Left cardiac atrium (tissue), 4 donors: ENCODE data around the gene FAM50B. TPM values are rescaled to one million over a fixed set of nuclear protein-coding genes. Genes with fewer than 3 reads are reported as not detected.

Experiments used
- ATAC-seq, 2 donors: fragments of 200-7000 bp; cut with Tn5 transposase; one replicate each; pipeline ENCODE4 v1.9.1; 2020; ENCODE audit warnings: mild to moderate bottlenecking in 2 of 2, moderate library complexity in 2 of 2
- DNase-seq: peaks from one replicate; pipeline ENCODE4 v3.0.0-alpha.2; 2020
- intact Hi-C, 2 donors: fragments of 100-400 bp; cut with DNase I; formaldehyde crosslinking; loops; one replicate each; pipeline versions ENCODE4 v1.14.1 to v1.15.1; 2022 to 2023
- total RNA-seq, 2 donors: library from RNA; stranded (reverse); fragmentation: NEBNext Ultra II Directional; extraction: Animal tissue kit (Norgen Biotek cat#: 25700); gene quantifications; one replicate each; pipeline ENCODE4 v1.2.1, GENCODE V29; 2021
- donor health status: DM: no; HTN: yes; CAD: no.
- donor health status: DM: no; HTN: yes; CAD: no; lungs with severe emphysema.
- donor health status: DM: yes; HTN: yes; CAD: no.
- donor health status: Dilated cardiomyopathy.

Gene FAM50B
- total RNA-seq, 2 donors from 2014 or later, result 13.4 to 18.8 TPM

DNA sequence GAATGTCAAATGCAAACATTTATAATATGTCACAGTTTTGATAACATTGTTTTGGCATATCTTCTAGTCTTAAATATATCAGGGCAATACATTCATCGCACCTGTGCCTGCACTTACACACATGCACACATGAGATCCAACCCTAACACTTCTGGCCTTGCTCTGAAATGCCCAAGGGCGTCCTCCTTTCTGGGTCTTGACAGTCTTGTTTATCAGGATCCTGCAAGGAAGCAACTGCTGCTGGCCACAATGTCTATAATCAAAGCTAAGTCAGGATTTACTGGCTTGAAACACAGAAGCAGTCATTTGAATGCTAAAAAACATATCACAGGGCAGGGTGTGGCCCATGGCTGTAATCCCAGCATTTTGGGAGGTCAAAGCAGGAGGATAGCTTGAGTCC, 32.9 kb upstream of the FAM50B start:
- no peak for ATAC-seq
- intact Hi-C loops, result no loop called here
- no peak for DNase-seq

DNA sequence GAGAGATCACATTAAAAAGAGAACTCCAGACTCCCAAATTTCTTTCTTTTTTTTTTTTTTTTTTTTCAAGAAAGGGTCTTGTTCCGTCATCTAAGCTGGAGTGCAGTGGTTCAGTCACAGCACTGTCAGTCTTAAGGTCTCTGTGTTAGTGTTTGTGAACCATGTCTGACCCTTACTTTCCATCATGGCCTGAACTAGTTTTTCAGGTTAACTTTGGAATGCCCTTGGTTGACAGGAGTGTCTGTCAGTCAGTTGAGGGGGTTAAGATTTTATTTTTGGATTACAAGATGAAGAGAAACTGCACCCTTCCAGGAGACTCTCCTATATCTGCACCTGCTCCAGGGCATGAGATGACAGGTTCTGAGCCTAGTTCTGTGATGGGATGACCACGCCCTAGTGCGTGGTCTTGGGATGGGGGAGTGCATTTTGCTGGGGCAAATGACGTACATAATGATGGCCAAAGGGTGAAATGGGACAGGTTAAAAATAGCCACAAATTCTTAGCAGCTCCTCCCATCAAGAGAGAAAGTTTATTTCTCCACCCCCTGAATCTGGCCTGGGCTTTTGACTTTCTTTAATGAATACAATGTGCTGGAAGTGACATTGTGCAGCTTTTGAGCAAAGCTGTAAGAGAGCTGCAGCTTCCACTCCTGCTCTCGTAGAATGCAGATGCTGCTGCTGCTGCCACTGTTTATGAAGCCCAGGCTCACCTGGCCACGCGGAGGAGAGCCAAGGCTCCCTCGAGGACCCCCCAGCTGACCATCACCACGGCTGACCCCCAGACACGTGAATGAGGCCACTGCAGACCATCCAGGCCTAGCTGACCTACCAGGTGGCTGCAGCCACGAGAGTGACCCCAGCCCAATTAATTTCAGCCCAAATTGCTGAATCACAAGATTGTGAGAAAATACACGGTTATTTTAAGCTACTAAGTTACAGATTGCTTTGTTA, 29.7 kb upstream of the FAM50B start:
- DNase-seq (no peak), ATAC-seq (no peak)
- intact Hi-C loops, result loop anchor here in 1 of 2 donors (10.0 kb wide), 1 partner anchor 65 kb away; the partner anchor contains the start of gene PXDC1

DNA sequence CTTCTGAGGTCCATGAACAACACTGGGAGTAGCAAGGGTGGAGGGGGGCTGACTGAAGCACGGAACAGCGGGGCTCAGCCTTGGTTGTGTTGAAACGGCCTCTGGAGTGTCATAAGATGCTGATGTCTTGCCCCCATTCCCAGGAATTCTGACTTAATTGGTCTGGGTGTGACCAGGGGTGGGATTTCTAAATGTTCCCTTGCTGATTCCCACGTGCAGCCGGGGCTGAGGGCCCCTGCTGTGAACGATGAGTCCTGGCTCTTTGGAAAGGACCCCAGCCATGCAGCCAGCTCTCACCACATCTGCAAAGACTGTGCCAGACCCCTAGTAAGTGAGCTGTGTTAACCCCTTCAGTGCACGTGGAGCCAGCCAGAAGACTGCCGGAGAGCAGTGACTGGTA, 28.6 kb upstream of the FAM50B start:
- ATAC-seq, result no peak
- intact Hi-C loops, result loop anchor here in 1 of 2 donors (10.0 kb wide), 1 partner anchor 66 kb away; the partner anchor contains the start of gene PXDC1
- DNase-seq, result no peak

DNA sequence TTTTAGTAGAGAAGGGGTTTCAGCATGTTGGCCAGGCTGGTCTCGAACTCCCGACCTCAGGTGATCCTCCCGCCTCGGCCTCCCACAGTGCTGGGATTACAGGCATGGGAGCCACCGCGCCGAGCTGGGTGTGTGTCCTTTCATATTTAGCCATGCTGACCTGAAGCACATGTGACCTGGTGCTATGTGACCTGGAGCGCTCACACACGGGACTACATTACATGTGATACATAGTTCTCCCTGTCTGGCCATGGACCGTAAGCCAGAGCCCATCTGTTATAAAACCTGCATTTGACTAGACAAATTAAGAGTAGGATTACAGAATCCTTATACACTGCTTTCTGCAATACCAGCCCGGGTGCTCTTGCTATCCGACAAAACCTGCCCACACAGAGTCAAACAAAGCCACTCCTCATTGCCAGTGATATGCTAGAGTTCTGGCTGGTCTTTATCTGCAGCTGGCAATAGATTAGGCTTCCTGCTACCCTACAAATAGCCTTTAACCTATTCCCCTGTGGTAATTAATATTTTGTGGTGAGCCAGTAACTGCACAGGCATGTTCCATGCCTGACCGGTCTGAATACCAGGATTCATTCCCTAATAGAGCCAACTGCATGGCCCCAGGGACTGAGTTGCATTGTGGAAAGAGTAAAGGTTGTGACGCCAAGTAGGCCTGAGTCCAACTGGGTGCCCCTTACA, 26.3 kb upstream of the FAM50B start:
- peak in 1 of 2 donors; percentile 29 for ATAC-seq
- intact Hi-C loops, result loop anchor here in 1 of 2 donors (10.0 kb wide), 1 partner anchor 68 kb away; the partner anchor contains the start of gene PXDC1
- DNase-seq, result no peak

DNA sequence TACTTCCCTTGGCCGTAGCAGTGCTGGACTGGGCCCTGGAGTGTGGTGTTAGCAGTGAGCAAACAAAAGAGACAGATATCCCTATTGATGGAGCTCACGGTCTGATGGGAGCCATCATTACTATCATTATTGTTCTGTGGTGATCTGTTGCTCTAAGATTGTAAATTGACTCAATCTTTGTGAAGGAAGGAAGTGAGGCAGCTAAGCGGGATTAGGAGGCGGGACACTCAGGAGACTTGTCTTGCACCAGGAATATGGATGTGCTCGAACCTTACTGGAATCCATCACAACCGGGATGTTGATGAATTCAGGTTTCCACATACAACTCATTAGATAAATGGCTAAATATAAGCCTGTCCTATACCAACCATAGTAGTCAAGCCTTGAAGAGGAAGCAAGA, 25.5 kb upstream of the FAM50B start:
- intact Hi-C loops, result loop anchor here in 1 of 2 donors (10.0 kb wide), 1 partner anchor 69 kb away; the partner anchor contains the start of gene PXDC1
- DNase-seq, result no peak
- no peak for ATAC-seq

DNA sequence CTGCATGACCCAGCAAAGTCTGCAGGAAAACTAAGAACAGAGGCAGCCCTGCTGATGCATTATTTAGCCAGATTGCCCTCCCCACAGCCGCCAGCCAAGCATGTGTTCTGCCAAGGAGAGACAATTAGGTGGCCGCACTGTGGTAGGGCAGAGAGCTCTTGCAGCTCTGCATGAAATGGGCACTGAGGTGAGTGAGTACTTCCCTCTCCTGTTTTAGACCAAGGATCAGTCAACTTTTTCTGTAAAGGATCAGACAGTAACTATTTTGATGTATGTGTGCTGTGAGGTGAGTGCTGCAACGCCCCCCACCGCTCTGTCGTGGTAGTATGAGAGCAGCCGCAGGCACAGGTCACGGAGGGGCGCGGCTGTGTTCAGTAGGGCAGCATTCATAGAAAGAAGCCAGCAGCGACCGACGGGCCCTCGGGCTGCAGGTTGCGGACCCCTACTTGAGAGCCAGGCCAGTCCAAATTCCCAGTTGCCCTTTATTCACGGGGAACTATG, 23.8 kb upstream of the FAM50B start:
- DNase-seq, result peak; percentile 70
- peak; percentile 27 to 56 for ATAC-seq
- intact Hi-C loops, result loop anchor here (5.0 to 10.0 kb wide), 2 partner anchors 71 to 73 kb away; partner anchors contain the start of gene PXDC1 (in 2 of the 2)

DNA sequence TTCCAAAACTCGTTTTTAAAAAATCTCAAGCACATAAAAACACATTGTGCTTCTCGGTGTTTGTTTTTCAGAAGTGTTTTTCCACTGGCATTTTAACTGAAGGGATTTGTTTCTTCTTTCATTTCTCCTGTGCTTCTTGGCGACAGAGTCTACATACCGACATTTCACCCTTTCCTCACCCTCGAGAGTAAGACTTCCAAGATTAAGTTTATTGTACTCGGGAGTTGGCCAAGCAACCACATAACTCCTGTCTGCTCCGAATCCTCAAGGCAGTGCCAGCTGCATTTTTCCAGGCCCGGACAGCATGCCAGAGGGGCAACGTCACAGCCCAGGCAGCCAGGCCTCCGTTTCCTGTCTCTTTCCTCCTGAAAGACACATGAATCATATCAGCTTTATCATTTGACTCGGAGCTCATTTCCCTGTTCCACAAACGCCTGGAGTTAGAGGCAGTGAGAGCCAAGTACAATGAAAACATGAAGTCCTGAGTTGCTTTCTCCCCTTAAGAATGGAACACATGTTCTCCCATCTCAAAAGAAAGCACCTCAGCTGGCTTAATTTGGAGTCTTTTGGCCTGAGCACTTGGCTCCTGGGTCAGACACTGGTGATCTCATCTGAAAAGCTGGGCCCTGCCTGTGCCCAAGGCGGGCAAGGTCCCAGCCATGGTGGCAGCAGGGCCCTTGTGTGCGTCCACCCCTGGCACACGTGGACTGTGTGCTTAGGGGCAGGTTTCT, 23.2 kb upstream of the FAM50B start:
- DNase-seq, result peak; percentile 93
- peak; percentile 90 to 98 for ATAC-seq
- intact Hi-C loops, result loop anchor here (5.0 to 10.0 kb wide), 2 partner anchors 71 to 74 kb away; partner anchors contain the start of gene PXDC1 (in 2 of the 2)

DNA sequence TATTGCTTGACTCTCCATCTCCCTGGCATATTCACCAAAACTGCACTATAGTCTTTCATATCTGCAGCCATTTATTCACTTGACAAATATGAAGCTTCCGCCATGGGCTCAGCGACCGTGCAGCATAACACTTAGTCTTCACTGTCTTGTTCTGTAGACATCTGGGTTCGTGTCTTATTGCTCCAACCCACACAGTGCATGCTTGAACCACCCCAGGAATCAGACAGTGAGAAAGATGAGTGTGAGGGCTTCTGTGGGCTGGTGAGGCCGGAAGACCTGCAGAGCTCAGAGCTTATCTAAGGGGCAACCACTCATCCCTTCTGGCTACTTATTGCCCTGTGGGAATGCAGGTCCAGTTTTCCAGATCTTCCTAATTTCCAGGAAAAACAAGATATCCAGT, 19.9 kb upstream of the FAM50B start:
- ATAC-seq, result no peak
- no peak for DNase-seq
- intact Hi-C loops, result loop anchor here (5.0 to 10.0 kb wide), 2 partner anchors 74 to 77 kb away; partner anchors contain the start of gene PXDC1 (in 2 of the 2)

DNA sequence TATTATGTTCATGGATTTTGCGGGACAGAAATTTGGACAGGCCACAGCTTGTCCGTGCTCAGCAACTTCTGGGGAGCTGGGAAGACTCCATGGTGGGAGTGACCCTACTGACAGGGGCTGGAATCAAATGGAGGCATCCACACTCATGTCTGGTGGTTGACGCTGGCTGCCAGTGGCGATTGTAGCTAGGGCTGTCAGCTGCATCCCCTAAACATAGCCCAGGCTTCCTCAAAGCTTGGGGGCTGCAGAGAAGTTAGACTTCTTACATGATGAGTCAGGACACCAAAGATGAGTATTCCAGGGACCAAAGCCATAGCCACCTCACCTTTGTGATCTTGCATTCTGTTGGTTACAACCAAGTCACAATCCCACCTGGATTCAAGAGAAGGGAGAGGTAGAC, 18.4 kb upstream of the FAM50B start:
- ATAC-seq (no peak), DNase-seq (no peak)
- intact Hi-C loops, result no loop called here

DNA sequence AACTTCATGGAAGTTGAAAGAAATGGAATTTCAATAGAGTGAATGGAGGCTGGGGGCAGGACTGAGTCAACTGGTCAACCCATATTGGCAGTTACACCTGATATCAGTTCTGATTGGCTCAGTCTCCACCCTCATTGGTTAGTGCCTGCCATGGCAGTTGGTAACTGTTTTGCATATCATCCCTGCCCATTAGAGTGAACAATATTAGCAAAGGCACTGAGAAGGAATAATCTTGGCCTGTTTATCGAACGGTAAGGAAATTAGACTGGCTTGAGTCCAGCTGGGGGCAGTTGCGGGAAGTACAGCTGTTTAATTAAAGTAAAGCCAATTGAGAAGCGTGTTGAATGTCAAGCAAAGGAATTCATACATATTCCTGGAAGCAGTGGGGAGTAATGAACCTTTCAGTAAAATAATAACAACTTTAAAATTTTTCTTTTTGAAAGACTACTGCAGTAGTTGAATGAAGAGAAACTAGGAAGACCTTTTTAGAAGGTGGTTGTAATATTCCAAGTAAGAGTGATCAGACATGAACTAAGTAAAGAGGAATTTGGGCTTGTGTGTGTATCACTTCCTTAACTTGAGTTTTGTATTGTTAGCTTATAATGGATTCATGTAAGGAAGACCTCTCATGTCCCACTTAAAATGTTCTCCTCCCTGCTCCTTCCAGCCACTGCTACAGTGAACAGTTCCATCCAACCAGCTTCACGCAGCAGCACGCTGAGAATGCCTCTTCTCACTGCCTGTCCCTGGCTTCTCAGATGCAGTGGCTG, 17.2 kb upstream of the FAM50B start:
- no peak for ATAC-seq
- intact Hi-C loops, result no loop called here

DNA sequence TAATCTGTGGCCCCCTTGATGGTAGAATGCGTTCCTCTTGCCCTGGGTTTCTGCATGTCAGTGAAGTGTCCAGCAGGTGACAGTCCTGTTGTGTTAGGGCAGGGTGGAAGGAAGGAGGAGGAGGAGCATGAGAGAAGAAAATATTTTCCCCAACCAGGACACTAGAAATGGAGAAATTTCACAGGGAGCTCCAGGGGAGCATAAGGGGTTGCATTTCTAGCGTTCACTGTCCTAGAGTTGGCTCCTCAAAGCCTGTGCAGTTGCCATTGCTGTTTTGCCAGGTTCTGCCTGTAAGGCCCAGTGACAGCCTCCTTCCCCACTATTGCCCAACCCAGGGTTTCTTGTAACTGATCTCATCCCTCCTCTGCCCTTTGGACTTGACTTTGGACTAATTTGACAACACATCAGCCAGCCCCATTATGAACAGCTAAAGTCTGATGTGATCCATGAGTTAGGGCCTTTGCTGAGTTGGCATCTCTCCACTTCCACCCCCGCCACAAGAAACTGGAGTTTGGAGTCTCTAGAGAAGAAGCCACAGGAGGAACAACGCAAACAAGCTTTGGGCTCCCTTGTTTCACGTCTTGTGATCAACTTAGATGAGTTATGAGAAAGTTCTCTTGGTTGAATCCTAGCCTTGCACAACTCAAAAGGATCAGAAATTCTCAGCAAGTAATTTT, 14.0 kb upstream of the FAM50B start:
- DNase-seq (peak; percentile 64), ATAC-seq (peak; percentile 76 to 86)
- intact Hi-C loops, result no loop called here

More for the DNA sequence above, 17.2 kb upstream of the FAM50B start:
- no peak for DNase-seq

DNA sequence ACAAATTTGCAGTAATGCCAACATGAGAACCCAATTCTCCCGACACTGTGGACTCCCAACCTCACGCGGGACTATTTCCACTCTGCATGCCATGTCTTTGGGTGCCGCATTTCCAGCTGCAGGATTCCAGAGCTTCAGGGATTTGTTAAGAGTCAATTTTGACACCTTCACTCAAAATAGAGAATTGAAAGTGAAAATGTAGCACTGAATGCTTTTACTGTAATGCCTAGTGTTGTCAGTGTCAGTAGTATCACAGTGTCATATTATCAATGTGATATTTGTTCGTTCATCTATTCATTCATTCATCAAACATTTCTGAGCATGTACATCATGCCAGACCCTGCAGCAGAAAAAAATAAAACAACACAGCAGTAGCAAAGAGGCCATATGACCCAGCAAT, 13.4 kb upstream of the FAM50B start:
- intact Hi-C loops, result no loop called here
- ATAC-seq (peak in 1 of 2 donors; percentile 2), DNase-seq (no peak)

DNA sequence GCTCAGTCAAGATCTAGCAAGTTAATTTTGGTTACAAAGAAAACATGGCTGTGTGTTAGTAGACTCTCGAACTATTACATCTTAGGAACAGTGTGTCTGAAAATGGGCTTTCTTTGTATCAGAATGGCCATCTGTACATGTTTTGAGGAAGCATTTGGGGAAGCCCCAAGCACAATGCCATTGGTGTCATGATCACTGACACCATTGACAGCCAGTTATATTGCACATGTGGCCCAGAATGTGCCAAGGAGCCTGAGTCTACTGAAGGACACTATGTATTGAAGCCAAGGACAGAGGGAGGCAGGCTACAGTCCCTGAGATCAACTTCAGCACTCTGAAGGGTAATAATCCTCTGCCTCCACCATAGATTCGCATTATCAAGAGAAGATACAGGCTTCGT, 12.6 kb upstream of the FAM50B start:
- intact Hi-C loops, result no loop called here

DNA sequence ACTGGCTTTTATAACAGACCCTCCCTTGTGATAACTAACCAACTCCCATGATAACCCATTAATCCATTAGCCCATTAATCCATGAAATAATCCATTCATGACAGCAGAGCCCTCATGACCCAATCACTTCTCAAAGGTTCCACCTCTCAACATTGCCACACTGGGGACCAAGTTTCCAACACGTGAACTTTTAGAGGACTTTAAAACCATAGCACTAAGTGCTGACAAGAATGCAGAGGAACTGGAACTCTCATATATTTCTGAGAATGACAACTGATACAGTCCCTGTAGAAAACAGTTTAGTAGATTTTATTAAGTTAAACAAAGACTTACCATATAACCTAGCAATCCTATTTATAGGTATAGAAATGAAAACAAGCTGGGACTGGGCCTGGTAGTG, 11.4 kb upstream of the FAM50B start:
- ATAC-seq, result no peak
- no peak for DNase-seq
- intact Hi-C loops, result no loop called here

More for the DNA sequence above, 12.6 kb upstream of the FAM50B start:
- DNase-seq (no peak), ATAC-seq (no peak)

DNA sequence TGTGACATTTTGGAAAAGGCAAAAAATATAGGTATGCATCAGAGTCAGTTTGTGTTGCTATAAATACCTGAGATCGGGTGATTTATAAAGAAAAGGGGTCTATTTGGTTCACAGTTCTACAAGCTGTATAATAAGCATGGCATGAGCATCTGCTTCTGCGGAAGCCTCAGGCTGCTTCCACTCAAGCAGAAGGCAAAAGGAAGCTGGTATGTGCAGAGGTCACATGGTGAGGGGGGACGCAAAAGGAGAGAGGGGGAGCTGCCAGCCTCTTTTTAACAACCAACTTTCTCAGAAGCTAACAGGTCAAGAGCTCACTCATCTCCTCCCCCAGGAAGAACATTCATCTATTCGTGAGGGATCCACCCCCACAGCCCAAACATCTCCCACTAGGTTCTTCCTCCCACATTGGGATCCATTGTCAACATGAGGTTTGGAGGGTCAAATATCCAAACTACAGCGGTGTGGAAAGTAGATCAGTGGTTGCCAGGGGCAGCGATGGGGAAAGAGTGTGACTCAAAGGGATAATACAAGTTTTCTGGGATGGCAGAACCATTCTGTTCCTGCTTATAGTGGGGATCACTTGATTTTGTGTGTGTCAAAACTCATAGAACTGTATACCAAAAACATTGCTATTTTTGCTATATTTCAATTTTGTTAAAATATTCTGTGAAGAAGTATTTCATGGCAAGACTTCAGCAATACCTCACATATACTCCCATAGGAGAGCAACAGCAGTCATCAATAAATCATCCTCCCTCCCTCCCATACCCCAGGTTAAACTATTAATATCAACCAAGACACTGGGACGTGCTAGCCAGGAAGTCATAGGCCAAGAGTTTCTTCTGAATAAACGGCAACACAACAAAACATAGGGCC, 9.9 kb upstream of the FAM50B start:
- intact Hi-C loops, result no loop called here
- no peak for DNase-seq
- no peak for ATAC-seq

DNA sequence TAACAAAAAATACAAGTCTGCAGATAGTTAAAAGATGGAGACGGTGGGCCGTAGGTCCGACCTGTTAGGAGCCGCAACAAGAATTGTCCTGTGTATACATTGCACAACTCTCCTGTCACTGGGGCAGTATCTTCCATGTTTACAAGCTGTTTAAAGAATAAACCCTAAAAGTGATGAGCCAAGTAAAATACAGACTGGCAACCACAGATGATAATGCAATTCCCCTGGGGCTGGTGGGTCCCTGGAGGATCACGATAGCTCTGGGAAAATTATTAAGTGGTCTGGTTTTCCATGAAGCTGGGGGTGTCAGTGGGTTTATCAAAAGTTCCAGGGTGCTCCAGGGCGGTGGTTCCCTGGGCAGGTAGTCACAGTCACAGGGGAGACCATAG, 8.1 kb upstream of the FAM50B start:
- DNase-seq, result no peak
- ATAC-seq, result no peak
- intact Hi-C loops, result no loop called here
